GM12878 (cell line): ENCODE data around the gene CPEB1. TPM values are rescaled to one million over a fixed set of nuclear protein-coding genes. Genes with fewer than 3 reads are reported as not detected.

Experiments
- ATAC-seq: fragments of 200-7000 bp; cut with Tn5 transposase; 3 replicates; pipeline ENCODE4 v1.9.1; 2020; ENCODE audit warnings: mild to moderate bottlenecking, moderate library complexity
- BruUV-seq: library from RNA; stranded (reverse); fragments of 400-500 nt; replicated peaks from 2 replicates; lab custom pipeline; 2021; lab: Mats Ljungman, UMichigan
- CTCF ChIA-PET: fragments of 300-600 bp; sonication (Branson Sonifier 250); formaldehyde crosslinking; extraction: SDS; loops from one replicate; lab custom pipeline; 2021; ENCODE audit warnings: inconsistent platforms; lab: Yijun Ruan, JAX
- POLR2A ChIA-PET: fragments of 350-600 bp; formaldehyde crosslinking; extraction: SDS; loops from one replicate; lab custom pipeline; 2021; ENCODE audit warnings: inconsistent platforms; lab: Charles Lee
- RAD21 ChIA-PET: fragments of 300-600 bp; sonication (Branson Sonifier 250); formaldehyde crosslinking; loops from one replicate; lab custom pipeline; 2023; ENCODE audit warnings: antibody characterized with exemption; ENCODE audit not compliant: unreplicated experiment; lab: Charles Lee
- SMC1A ChIA-PET: fragments of 300-600 bp; sonication (Branson Sonifier 250); formaldehyde crosslinking; loops from one replicate; lab custom pipeline; 2023; ENCODE audit not compliant: unreplicated experiment, uncharacterized antibody; lab: Charles Lee
- DNase-seq: peaks from one replicate; pipeline ENCODE4 v3.0.0-alpha.2; 2011; ENCODE audit warnings: low read depth, low spot score
- FAIRE-seq: peaks from 3 replicates; lab custom pipeline; 2011; peaks lifted over from hg19 to GRCh38; lab: Jason Lieb, UNC
- H2AFZ ChIP-seq: 2 replicates; pipeline ENCODE4 v1.6.0; 2011; ENCODE audit warnings: low read depth, low read length, control low read depth; ENCODE audit not compliant: control insufficient read depth
- H3K27ac ChIP-seq: 2 replicates; pipeline ENCODE4 v1.5.1; 2011; ENCODE audit warnings: control low read depth; ENCODE audit not compliant: control insufficient read depth, insufficient read depth
- H3K27me3 ChIP-seq, 2 experiments: replicated peaks in 1 of 2; 2 replicates each; pipeline versions ENCODE4 v1.6.0 to v1.6.1; 2011; ENCODE audit warnings: low read length in 1 of 2; ENCODE audit not compliant: control insufficient read depth in 2 of 2, insufficient read depth in 2 of 2
- H3K36me3 ChIP-seq, 2 experiments: 2 replicates each; pipeline ENCODE4 v1.5.1; 2011; ENCODE audit warnings: low read length in 1 of 2; ENCODE audit not compliant: control insufficient read depth in 2 of 2, insufficient read depth in 2 of 2
- H3K4me1 ChIP-seq: 2 replicates; pipeline ENCODE4 v1.6.1; 2011; ENCODE audit warnings: mild to moderate bottlenecking, low read length, moderate library complexity, mixed read lengths; ENCODE audit not compliant: control insufficient read depth, insufficient read depth
- H3K4me2 ChIP-seq: 2 replicates; pipeline ENCODE4 v1.6.0; 2011; ENCODE audit warnings: control low read depth; ENCODE audit not compliant: control insufficient read depth, insufficient read depth
- H3K4me3 ChIP-seq: fragments of 200-600 bp; sonication (generic); 2 replicates; pipeline ENCODE4 v1.5.1; 2016
- H3K79me2 ChIP-seq: 2 replicates; pipeline ENCODE4 v1.6.0; 2011; ENCODE audit warnings: low read length; ENCODE audit not compliant: control insufficient read depth, insufficient read depth
- H3K9ac ChIP-seq: 2 replicates; pipeline ENCODE4 v1.8.0; 2011; ENCODE audit warnings: low read length, control low read depth, mixed read lengths; ENCODE audit not compliant: control insufficient read depth, insufficient read depth
- H3K9me3 ChIP-seq: replicated peaks from 3 replicates; pipeline ENCODE4 v1.5.1; 2011; ENCODE audit warnings: mild to moderate bottlenecking, low read length; ENCODE audit not compliant: control insufficient read depth, insufficient read depth
- H4K20me1 ChIP-seq: 2 replicates; pipeline ENCODE4 v1.6.0; 2011; ENCODE audit not compliant: control insufficient read depth, insufficient read depth
- BCL11A ChIP-seq: IDR thresholded peaks from 2 replicates; pipeline ENCODE4 v1.6.1; 2011; ENCODE audit warnings: low read depth, low read length
- BHLHE40 ChIP-seq, 2 experiments: fragments of 450-650 bp in 1 of 2; IDR thresholded peaks; 2 replicates each; pipeline ENCODE4 v1.6.1; 2011 to 2017; ENCODE audit warnings: low read depth in 2 of 2, borderline replicate concordance in 1 of 2, improper control_type of control experiment in 1 of 2, low read length in 1 of 2, mild to moderate bottlenecking in 1 of 2
- CBX3 ChIP-seq: fragments of 200-600 bp; sonication (generic); IDR thresholded peaks from 2 replicates; pipeline ENCODE4 v1.6.1; 2016; ENCODE audit warnings: low read depth, borderline replicate concordance
- CHD4 ChIP-seq: fragments of 200-600 bp; sonication (generic); IDR thresholded peaks from 2 replicates; pipeline ENCODE4 v1.6.1; 2016; ENCODE audit warnings: mild to moderate bottlenecking
- JUNB ChIP-seq: IDR thresholded peaks from 2 replicates; pipeline ENCODE4 v1.6.1; 2016; ENCODE audit warnings: antibody characterized with exemption, mild to moderate bottlenecking
- MTA2 ChIP-seq: fragments of 450-650 bp; IDR thresholded peaks from 2 replicates; pipeline ENCODE4 v1.6.1; 2016; ENCODE audit warnings: low read depth, mild to moderate bottlenecking, moderate library complexity
- MYC ChIP-seq: IDR thresholded peaks from 2 replicates; pipeline ENCODE4 v1.6.1; 2011; ENCODE audit warnings: mild to moderate bottlenecking, low read length, moderate library complexity, inconsistent platforms; ENCODE audit not compliant: insufficient read depth, insufficient replicate concordance, insufficient read length, severe bottlenecking
- NFYB ChIP-seq: IDR thresholded peaks from 2 replicates; pipeline ENCODE4 v1.6.1; 2011; ENCODE audit warnings: low read depth, mild to moderate bottlenecking, low read length, improper control_type of control experiment, moderate library complexity; ENCODE audit not compliant: insufficient read depth
- NR2C1 ChIP-seq: fragments of 450-650 bp; IDR thresholded peaks from 2 replicates; pipeline ENCODE4 v1.6.1; 2017; ENCODE audit warnings: antibody characterized with exemption, mild to moderate bottlenecking, moderate library complexity
- RUNX3 ChIP-seq: IDR thresholded peaks from 2 replicates; pipeline ENCODE4 v1.6.1; 2012; ENCODE audit warnings: low read length, inconsistent platforms
- SMAD1 ChIP-seq: fragments of 450-650 bp; IDR thresholded peaks from 2 replicates; pipeline ENCODE4 v1.6.1; 2018; ENCODE audit warnings: mild to moderate bottlenecking, low read depth; ENCODE audit not compliant: partially characterized antibody
- TBL1XR1 ChIP-seq: IDR thresholded peaks from 2 replicates; pipeline ENCODE4 v1.6.1; 2012; ENCODE audit warnings: low read depth, low read length, improper control_type of control experiment
- TCF7 ChIP-seq: IDR thresholded peaks from 2 replicates; pipeline ENCODE4 v1.6.1; 2014; ENCODE audit warnings: antibody characterized with exemption, borderline replicate concordance
- ZNF217 ChIP-seq: fragments of 450-650 bp; IDR thresholded peaks from 2 replicates; pipeline ENCODE4 v1.6.1; 2017; ENCODE audit warnings: antibody characterized with exemption, mild to moderate bottlenecking
- WGBS: methylation state at CpG from one replicate; pipeline ENCODE4 v1.1.6; 2016; ENCODE audit warnings: low lambda C conversion rate; ENCODE audit not compliant: insufficient replicate concordance, insufficient coverage; ENCODE audit errors: missing lambda C conversion rate; 5-methylcytosine and 5-hydroxymethylcytosine counted together
- in situ Hi-C: fragments of 300-500 bp; cut with MboI; formaldehyde crosslinking; loops from 9 replicates; pipeline ENCODE4 v1.14.3; 2018; ENCODE audit warnings: mixed read lengths
- intact Hi-C: fragments of 100-400 bp; cut with micrococcal nuclease; formaldehyde crosslinking; loops from one replicate; pipeline ENCODE4 v1.14.2; 2022; ENCODE audit not compliant: unreplicated experiment
- polyA plus RNA-seq, 11 experiments: library from polyadenylated mRNA; depleted of rRNA in 4 of 11; unstranded in 6 of 11; stranded (reverse) in 5 of 11; fragments of >200 nt; fragmentation: Nextera tagmentation in 4 of 11; fragmentation: Illumina TruSeq in 1 of 11; extraction: Ambion mirVana in 4 of 11; extraction: Trizol in 1 of 11; gene quantifications; 1 replicate in 1 of 11; 2 replicates in 10 of 11; pipeline versions ENCODE4 v1.2.1 to v1.2.3, GENCODE V29; 2011 to 2016; ENCODE audit warnings: inconsistent platforms in 2 of 11, missing spikeins in 2 of 11, low read depth in 1 of 11
- total RNA-seq, 4 experiments: library from RNA; depleted of rRNA in 3 of 4; stranded (reverse); fragments of >200 nt in 3 of 4; fragmentation: Illumina TruSeq in 1 of 4; extraction: Trizol in 1 of 4; gene quantifications; 2 replicates each; pipeline versions ENCODE4 v1.2.1 to v1.2.3, GENCODE V29; 2013 to 2021
- TF ChIP-seq, protein P1 (sequence below): fragments of 450-650 bp; IDR thresholded peaks from 2 replicates; pipeline ENCODE4 v1.6.1; 2017; ENCODE audit warnings: borderline replicate concordance
- TF ChIP-seq, protein P2 (sequence below): fragments of 450-650 bp; conservative IDR thresholded peaks from 2 replicates; pipeline ENCODE4 v1.6.1; 2017; ENCODE audit warnings: mild to moderate bottlenecking, moderate library complexity

CPEB1 gene
- total and polyA plus RNA-seq, 10 of the 15 experiments (the other 5 are each of a cell fraction or from before 2014, with no cell fraction given), result 0.05 to 1.1 (median 0.46) TPM

DNA sequence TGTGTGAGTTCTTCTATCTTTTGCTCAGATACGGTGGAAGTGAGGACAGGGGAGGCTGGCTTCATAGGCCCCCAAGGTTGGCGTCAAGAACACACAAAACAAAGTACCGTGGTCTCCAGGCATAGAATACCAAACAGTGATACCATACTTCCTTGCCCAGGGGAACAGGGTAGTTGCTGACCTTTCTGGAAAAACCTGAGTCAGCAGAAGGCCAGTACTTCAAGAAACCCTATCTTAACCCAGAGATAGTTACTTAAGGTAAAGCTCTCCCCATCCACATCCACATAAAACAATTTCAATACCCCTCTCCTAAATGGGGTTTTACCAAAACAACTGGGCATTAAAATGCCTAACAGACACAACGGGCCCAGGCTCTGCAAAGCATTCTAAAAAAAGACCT, 77.3 kb downstream of the CPEB1 start:
- TF ChIP-seq BHLHE40 (IDR thresholded peaks at IDR 0.05; ENCODE audit: borderline replicate concordance in 1 of 2, low read depth in 2 of 2, low read length in 1 of 2) (no peak), NFYB (no peak)
- intact Hi-C loops, result no loop called here
- WGBS, result 35% methylated on average over 4 of the region's 4 CpGs
- ChIA-PET RAD21 (no interaction called here), POLR2A (no interaction called here), SMC1A (no interaction called here), CTCF (no interaction called here)
- peaks cover 5 to 14% of the 10 kb centered on the region in 2 experiments; a peak in 3 of 4 replicates for H3K27me3 ChIP-seq
- H4K20me1 ChIP-seq, result no peaks in the 10 kb centered on the region
- no peak overlapping the region for H3K27ac ChIP-seq
- H3K9ac ChIP-seq, result no peak overlapping the region
- no peaks in the 10 kb centered on the region for H3K79me2 ChIP-seq
- DNase-seq, result no peak
- no peak for FAIRE-seq
- H3K36me3 ChIP-seq, result no peaks in the 10 kb centered on the region
- H3K4me3 ChIP-seq, result no peak overlapping the region
- H2AFZ ChIP-seq, result no peak overlapping the region
- no TSS peak for BruUV-seq
- no peaks in the 10 kb centered on the region for H3K4me1 ChIP-seq
- H3K9me3 ChIP-seq, result no peaks in the 10 kb centered on the region
- in situ Hi-C loops, result no loop called here
- ATAC-seq, result no peak
- no peak overlapping the region for H3K4me2 ChIP-seq

DNA sequence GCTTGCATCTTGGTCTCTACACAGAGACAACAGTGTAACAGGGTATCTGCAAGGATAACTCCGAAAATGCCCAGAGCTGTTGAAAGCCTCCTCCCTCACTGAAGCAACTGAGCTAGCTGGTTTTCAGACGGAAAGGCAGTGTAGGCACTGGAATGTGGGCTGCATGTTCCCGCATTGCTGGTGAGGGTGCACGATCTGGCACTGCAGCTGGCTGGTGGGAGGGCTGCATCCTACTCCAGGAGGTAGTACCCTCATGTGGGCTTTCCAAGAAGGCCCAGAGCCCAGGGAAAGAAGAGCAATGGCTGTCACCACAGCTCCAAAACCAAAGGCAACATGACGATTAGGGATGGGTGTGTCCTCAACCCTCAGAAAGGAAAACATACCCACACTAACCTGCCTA, 78.2 kb downstream of the CPEB1 start:
- ChIA-PET RAD21 (no interaction called here), SMC1A (no interaction called here), CTCF (no interaction called here), POLR2A (no interaction called here)
- in situ Hi-C loops (no loop called here), intact Hi-C loops (no loop called here)
- Histone ChIP-seq H3K9me3 (no peaks in the 10 kb centered on the region), H3K79me2 (no peaks in the 10 kb centered on the region), H3K4me2 (no peak overlapping the region), H3K9ac (no peak overlapping the region), H3K4me1 (no peaks in the 10 kb centered on the region), H2AFZ (no peak overlapping the region), H3K36me3 (no peaks in the 10 kb centered on the region), H4K20me1 (no peaks in the 10 kb centered on the region), H3K4me3 (no peak overlapping the region), H3K27me3 (peaks cover 5 to 14% of the 10 kb centered on the region in 2 experiments; a peak in 3 of 4 replicates), H3K27ac (no peak overlapping the region)
- FAIRE-seq (no peak), DNase-seq (no peak), ATAC-seq (no peak)
- no TSS peak for BruUV-seq
- WGBS, result 40% methylated on average over 5 of the region's 5 CpGs
- TF ChIP-seq CBX3 (no peak), TBL1XR1 (no peak), BCL11A (no peak), ZNF217 (no peak), RUNX3 (no peak), CHD4 (no peak), NR2C1 (no peak), MYC (no peak), SMAD1 (no peak), TCF7 (no peak), MTA2 (no peak), JUNB (no peak)
- TF ChIP-seq, protein P1, sequence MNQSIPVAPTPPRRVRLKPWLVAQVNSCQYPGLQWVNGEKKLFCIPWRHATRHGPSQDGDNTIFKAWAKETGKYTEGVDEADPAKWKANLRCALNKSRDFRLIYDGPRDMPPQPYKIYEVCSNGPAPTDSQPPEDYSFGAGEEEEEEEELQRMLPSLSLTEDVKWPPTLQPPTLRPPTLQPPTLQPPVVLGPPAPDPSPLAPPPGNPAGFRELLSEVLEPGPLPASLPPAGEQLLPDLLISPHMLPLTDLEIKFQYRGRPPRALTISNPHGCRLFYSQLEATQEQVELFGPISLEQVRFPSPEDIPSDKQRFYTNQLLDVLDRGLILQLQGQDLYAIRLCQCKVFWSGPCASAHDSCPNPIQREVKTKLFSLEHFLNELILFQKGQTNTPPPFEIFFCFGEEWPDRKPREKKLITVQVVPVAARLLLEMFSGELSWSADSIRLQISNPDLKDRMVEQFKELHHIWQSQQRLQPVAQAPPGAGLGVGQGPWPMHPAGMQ, result no peak
- TF ChIP-seq, protein P2, sequence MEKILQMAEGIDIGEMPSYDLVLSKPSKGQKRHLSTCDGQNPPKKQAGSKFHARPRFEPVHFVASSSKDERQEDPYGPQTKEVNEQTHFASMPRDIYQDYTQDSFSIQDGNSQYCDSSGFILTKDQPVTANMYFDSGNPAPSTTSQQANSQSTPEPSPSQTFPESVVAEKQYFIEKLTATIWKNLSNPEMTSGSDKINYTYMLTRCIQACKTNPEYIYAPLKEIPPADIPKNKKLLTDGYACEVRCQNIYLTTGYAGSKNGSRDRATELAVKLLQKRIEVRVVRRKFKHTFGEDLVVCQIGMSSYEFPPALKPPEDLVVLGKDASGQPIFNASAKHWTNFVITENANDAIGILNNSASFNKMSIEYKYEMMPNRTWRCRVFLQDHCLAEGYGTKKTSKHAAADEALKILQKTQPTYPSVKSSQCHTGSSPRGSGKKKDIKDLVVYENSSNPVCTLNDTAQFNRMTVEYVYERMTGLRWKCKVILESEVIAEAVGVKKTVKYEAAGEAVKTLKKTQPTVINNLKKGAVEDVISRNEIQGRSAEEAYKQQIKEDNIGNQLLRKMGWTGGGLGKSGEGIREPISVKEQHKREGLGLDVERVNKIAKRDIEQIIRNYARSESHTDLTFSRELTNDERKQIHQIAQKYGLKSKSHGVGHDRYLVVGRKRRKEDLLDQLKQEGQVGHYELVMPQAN, result no peak
